Uterus (tissue), 2 donors: ENCODE data around the gene ATP11B.

Source experiments
- CTCF ChIP-seq, 4 experiments: fragments of 200-600 bp in 2 of 4; fragments of 450-650 bp in 2 of 4; sonication (generic) in 2 of 4; IDR thresholded peaks; one replicate each; pipeline ENCODE4 v1.5.1; 2016 to 2019; ENCODE audit warnings: antibody characterized with exemption in 4 of 4, mild to moderate bottlenecking in 2 of 4, moderate library complexity in 1 of 4
- POLR2A ChIP-seq, 2 donors: fragments of 450-650 bp; IDR thresholded peaks; one replicate each; pipeline ENCODE4 v1.6.1; 2016; ENCODE audit warnings: antibody characterized with exemption in 2 of 2, mild to moderate bottlenecking in 1 of 2, moderate library complexity in 1 of 2

GRCh38 chr3:182940266-182940808, 147.0 kb downstream of the ATP11B start:
- TF ChIP-seq POLR2A (IDR thresholded peaks at IDR 0.05): no peak
- TF ChIP-seq CTCF (IDR thresholded peaks at IDR 0.05): no peak
